Fibroblast of lung (primary cell): ENCODE results near the gene MAP3K6. TPM values are rescaled to one million over a fixed set of nuclear protein-coding genes. Genes with fewer than 3 reads are reported as not detected.

Experiments used
- DNase-seq, 2 donors: peaks; one replicate each; pipeline versions ENCODE4 v3.0.0 to v3.0.0-alpha.2; 2010; ENCODE audit warnings: low read depth in 2 of 2
- H2AFZ ChIP-seq: 2 replicates; pipeline ENCODE4 v1.5.1; 2012; ENCODE audit warnings: low read length, control low read depth, inconsistent platforms
- H3K27ac ChIP-seq: 2 replicates; pipeline ENCODE4 v1.5.1; 2011; ENCODE audit warnings: low read length, control low read depth; ENCODE audit not compliant: insufficient read depth
- H3K27me3 ChIP-seq: 2 replicates; pipeline ENCODE4 v1.5.1; 2011; ENCODE audit warnings: mild to moderate bottlenecking, low read length; ENCODE audit not compliant: control insufficient read depth, insufficient read depth
- H3K36me3 ChIP-seq: 2 replicates; pipeline ENCODE4 v1.5.1; 2011; ENCODE audit warnings: low read length; ENCODE audit not compliant: control insufficient read depth, insufficient read depth
- H3K4me1 ChIP-seq: 2 replicates; pipeline ENCODE4 v1.5.1; 2011; ENCODE audit warnings: low read length; ENCODE audit not compliant: control insufficient read depth, insufficient read depth; ENCODE audit errors: extremely low read depth
- H3K4me2 ChIP-seq: 2 replicates; pipeline ENCODE4 v1.5.1; 2011; ENCODE audit warnings: low read length, control low read depth; ENCODE audit not compliant: insufficient read depth; ENCODE audit errors: extremely low read depth
- H3K4me3 ChIP-seq, 4 experiments: fragments of 200-600 bp in 1 of 4; sonication (generic) in 1 of 4; replicated peaks in 1 of 4; 2 replicates each; pipeline ENCODE4 v1.5.1; 2011 to 2016; ENCODE audit warnings: low read length in 4 of 4, low read depth in 3 of 4, mild to moderate bottlenecking in 3 of 4, control low read depth in 2 of 4, inconsistent platforms in 1 of 4, mixed read lengths in 1 of 4; ENCODE audit not compliant: insufficient read depth in 1 of 4; ENCODE audit errors: control extremely low read depth in 1 of 4
- H3K79me2 ChIP-seq: 2 replicates; pipeline ENCODE4 v1.5.1; 2012; ENCODE audit warnings: mild to moderate bottlenecking, low read length, inconsistent platforms; ENCODE audit not compliant: control insufficient read depth, insufficient read depth
- H3K9ac ChIP-seq: 2 replicates; pipeline ENCODE4 v1.5.1; 2011; ENCODE audit warnings: mild to moderate bottlenecking, low read length, control low read depth; ENCODE audit not compliant: insufficient read depth
- H3K9me3 ChIP-seq: 2 replicates; pipeline ENCODE4 v1.5.1; 2012; ENCODE audit warnings: low read depth, low read length; ENCODE audit not compliant: control insufficient read depth, insufficient read depth
- H4K20me1 ChIP-seq: 2 replicates; pipeline ENCODE4 v1.5.1; 2011; ENCODE audit warnings: low read length; ENCODE audit not compliant: control insufficient read depth, insufficient read depth; ENCODE audit errors: extremely low read depth
- EZH2 ChIP-seq: IDR thresholded peaks from 2 replicates; pipeline ENCODE4 v1.5.1; 2012; ENCODE audit warnings: low read length, control low read depth, mild to moderate bottlenecking; ENCODE audit errors: missing control alignments
- polyA plus RNA-seq, 2 donors: library from polyadenylated mRNA; depleted of rRNA in 1 of 2; stranded (reverse) in 1 of 2; unstranded in 1 of 2; fragments of >200 nt; gene quantifications; 2 replicates each; pipeline ENCODE4 v1.2.1, GENCODE V29; 2011 to 2012; ENCODE audit warnings: missing spikeins in 1 of 2
- total RNA-seq: library from RNA; depleted of rRNA; stranded (reverse); fragments of >200 nt; gene quantifications from 2 replicates; pipeline ENCODE4 v1.2.1, GENCODE V29; 2014
- TF ChIP-seq, protein P1 (sequence below), 2 donors: IDR thresholded peaks in 1 of 2; conservative IDR thresholded peaks in 1 of 2; 1 replicate in 1 of 2; 2 replicates in 1 of 2; pipeline ENCODE4 v1.5.1; 2011 to 2012; ENCODE audit warnings: low read length in 2 of 2, control low read depth in 1 of 2, inconsistent platforms in 1 of 2, low read depth in 1 of 2, mild to moderate bottlenecking in 1 of 2

Gene MAP3K6
- total and polyA plus RNA-seq, 2 donors (not counting 1 experiment from before 2014, with no cell fraction given), result 8.3 to 11.5 TPM

DNA sequence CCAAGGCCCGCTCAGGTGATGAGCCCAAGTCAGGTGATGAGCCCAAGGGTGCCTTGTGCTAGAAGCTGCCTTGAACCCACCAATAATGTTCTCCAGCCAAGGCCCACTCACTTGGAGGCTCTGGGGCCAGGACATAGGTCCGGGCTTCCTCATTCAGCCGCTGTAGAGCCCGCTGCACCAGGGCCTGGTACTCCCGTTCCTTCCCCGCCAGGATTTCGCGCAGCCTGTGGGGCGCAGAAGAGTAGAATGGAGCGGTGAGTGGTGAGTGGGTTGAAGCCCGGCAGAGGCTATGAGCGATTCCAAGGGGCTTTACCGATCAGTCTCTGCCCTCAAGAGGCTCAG, 10.5 kb downstream of the MAP3K6 start:
- Histone ChIP-seq H3K27ac (no peak overlapping the region), H3K4me2 (no peak overlapping the region), H3K27me3 (no peaks in the 10 kb centered on the region), H3K9me3 (no peaks in the 10 kb centered on the region), H4K20me1 (no peaks in the 10 kb centered on the region), H2AFZ (no peak overlapping the region), H3K4me1 (no peaks in the 10 kb centered on the region), H3K79me2 (no peaks in the 10 kb centered on the region), H3K36me3 (peaks cover 29% of the 10 kb centered on the region), H3K4me3 (no peak overlapping the region), H3K9ac (no peak overlapping the region)
- TF ChIP-seq, protein P1, sequence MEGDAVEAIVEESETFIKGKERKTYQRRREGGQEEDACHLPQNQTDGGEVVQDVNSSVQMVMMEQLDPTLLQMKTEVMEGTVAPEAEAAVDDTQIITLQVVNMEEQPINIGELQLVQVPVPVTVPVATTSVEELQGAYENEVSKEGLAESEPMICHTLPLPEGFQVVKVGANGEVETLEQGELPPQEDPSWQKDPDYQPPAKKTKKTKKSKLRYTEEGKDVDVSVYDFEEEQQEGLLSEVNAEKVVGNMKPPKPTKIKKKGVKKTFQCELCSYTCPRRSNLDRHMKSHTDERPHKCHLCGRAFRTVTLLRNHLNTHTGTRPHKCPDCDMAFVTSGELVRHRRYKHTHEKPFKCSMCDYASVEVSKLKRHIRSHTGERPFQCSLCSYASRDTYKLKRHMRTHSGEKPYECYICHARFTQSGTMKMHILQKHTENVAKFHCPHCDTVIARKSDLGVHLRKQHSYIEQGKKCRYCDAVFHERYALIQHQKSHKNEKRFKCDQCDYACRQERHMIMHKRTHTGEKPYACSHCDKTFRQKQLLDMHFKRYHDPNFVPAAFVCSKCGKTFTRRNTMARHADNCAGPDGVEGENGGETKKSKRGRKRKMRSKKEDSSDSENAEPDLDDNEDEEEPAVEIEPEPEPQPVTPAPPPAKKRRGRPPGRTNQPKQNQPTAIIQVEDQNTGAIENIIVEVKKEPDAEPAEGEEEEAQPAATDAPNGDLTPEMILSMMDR (conservative IDR thresholded peaks at IDR 0.05 in 1 of 2, IDR thresholded peaks at IDR 0.05 in 1 of 2; ENCODE audit: low read depth in 1 of 2, low read length in 2 of 2), result no peak
- TF ChIP-seq EZH2, result no peak
- DNase-seq, result no peak

DNA sequence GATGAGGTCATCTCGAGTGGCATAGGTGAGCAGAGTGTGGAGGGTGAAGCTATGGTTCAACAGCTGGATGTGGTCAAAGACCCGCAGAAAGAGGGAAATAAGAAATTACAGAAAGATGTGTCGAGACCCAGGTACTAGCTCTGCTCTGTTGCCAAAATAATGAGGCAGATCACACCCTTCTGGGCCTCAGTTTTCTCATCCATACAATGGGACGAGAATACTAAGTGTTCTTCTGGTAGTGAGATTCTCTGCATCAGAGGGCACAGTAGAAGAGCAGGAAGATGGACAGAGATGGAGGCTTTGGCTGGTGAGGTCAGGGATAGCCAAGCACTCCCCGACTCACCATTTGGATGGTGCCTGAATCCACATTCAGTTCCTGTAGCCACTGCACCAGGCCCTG, 11.1 kb downstream of the MAP3K6 start:
- no peak overlapping the region for H3K9ac ChIP-seq
- no peak overlapping the region for H3K4me2 ChIP-seq
- no peaks in the 10 kb centered on the region for H3K4me1 ChIP-seq
- H4K20me1 ChIP-seq, result no peaks in the 10 kb centered on the region
- H3K9me3 ChIP-seq, result no peaks in the 10 kb centered on the region
- peaks cover 27% of the 10 kb centered on the region for H3K36me3 ChIP-seq
- H2AFZ ChIP-seq, result no peak overlapping the region
- no peaks in the 10 kb centered on the region for H3K79me2 ChIP-seq
- TF ChIP-seq, protein P1 (conservative IDR thresholded peaks at IDR 0.05 in 1 of 2, IDR thresholded peaks at IDR 0.05 in 1 of 2; ENCODE audit: low read depth in 1 of 2, low read length in 2 of 2), result no peak
- TF ChIP-seq EZH2, result no peak
- no peaks in the 10 kb centered on the region for H3K27me3 ChIP-seq
- H3K4me3 ChIP-seq, result no peak overlapping the region
- no peak for DNase-seq
- no peak overlapping the region for H3K27ac ChIP-seq

DNA sequence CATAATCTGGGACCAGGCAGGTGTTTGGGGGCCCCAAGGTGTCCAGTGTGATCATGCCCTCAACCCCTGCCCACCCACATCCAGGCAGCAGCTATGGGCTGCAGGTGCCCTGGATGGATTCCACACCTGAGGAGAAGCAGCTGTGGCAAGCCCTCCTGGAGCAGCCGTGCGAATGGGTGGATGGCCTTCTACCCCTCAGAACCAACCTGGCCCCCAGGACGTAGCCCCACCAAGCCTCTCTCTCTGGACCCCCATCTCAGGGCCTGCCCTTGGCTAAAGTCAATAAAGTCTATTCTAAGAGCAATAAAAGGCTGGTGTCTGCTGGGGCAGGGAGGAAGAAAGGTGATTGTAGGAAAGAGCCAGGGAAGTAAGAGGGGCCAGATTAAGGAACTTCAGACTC, 13.1 kb downstream of the MAP3K6 start:
- no peak overlapping the region for H3K9ac ChIP-seq
- no peak overlapping the region for H3K4me3 ChIP-seq
- no peaks in the 10 kb centered on the region for H3K79me2 ChIP-seq
- H3K27ac ChIP-seq, result no peak overlapping the region
- H3K4me1 ChIP-seq, result no peaks in the 10 kb centered on the region
- TF ChIP-seq, protein P1 (conservative IDR thresholded peaks at IDR 0.05 in 1 of 2, IDR thresholded peaks at IDR 0.05 in 1 of 2; ENCODE audit: low read depth in 1 of 2, low read length in 2 of 2), result no peak
- no peak for TF ChIP-seq EZH2
- H3K27me3 ChIP-seq, result no peaks in the 10 kb centered on the region
- H3K9me3 ChIP-seq, result no peaks in the 10 kb centered on the region
- H3K4me2 ChIP-seq, result no peak overlapping the region
- peaks cover 22% of the 10 kb centered on the region for H3K36me3 ChIP-seq
- DNase-seq, result no peak
- H2AFZ ChIP-seq, result no peak overlapping the region
- H4K20me1 ChIP-seq, result no peaks in the 10 kb centered on the region
